HG03103 (cell line): ENCODE measurements around the gene STK32C.

Experiments used
- ATAC-seq: cut with Tn5 transposase; IDR thresholded peaks from one replicate; pipeline ENCODE4 v1.9.1; 2021; ENCODE audit warnings: low read depth; ENCODE audit not compliant: unreplicated experiment

Gene STK32C

DNA sequence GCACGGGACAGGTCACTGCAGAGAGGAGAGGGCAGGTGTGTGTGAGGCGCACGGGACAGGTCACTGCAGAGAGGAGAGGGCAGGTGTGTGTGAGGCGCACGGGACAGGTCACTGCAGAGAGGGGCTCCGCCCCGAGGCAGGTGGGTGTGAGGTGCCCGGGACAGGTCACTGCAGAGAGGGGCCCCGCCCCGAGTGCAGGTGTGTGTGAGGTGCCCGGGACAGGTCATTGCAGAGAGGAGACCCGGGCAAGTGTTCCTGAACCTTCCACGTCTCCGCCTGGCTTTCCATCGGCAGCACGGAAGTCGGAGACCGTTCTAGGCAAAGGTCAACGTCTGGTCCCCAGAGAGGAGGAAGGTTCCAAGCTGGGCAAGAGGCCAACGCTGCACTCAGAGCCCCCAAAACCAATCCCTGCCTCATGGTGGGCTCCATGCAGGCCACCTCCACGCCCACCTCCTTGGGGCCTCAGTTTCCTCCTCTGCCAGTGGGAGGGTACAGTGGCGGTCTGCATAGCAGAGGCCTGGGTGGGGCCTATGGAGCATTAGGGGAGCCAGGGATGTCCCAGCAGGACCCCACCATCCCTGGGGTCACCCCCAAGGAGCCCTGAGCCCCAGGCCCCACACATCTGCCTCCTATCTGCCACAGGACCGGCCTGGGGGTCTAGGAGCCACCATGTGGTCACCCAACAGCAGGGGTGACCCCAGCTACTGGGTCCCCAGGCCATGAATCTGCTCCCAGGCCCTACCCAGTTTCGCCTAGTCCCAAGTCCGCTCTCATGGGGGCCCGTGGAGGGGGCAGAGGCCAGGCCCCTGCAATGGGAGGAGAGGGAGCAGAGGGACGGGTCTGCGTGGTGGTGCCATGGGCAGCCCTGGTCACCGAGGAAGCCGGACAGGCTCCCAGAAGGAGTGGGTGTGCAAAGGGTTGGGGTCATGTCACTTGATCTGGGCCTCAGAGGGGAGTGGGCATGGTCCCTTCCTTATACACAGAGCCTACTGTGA, 57.0 kb downstream of the STK32C start:
- ATAC-seq, result no peak

DNA sequence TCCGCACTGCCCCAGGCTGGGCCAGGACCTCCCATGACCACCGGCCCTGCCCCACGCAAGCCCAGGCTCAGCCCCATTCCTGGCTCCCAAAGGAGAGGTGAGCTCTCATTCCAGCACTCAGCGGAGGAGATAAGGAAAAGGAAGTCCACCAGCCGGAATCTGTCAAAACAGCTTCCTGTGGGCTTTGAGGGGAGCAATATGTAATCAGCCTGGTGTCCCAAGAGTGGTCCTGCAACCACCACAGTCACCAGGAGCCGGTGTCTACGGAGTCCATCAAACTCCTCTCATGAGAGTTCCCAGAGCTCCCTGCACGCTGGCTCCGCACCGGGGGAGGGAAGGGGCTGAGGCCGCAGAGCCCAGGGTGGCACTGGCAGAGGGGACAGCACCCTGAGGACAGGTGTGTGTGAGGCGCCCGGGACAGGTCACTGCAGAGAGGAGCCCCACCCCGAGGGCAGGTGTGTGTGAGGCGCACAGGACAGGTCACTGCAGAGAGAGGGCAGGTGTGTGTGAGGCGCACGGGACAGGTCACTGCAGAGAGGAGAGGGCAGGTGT, 57.9 kb downstream of the STK32C start:
- no peak for ATAC-seq

DNA sequence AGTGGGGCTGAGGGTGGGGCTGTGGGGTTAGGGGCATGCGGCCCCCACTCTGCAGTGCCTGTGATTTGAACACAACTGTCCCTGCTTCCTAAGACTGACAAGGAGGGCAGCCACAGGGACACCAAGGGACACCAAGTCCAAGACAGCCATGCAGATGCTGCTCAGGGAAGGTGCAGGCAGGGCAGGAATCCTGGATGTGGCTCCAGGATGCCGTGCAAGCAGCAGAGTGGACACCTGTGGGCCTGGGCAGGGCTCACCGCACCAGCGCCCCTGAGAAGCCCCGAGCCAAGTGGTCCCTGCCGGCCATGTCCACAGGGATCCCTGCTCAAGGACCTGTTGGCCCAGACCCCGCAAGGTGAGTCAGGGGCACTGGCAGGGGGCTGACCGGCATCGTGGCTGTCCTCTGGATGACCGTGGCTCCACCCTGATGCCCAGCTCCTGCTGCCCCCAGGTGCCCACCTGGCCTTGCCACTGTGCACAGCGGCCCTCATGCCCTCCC, 58.5 kb downstream of the STK32C start:
- ATAC-seq, result no peak

DNA sequence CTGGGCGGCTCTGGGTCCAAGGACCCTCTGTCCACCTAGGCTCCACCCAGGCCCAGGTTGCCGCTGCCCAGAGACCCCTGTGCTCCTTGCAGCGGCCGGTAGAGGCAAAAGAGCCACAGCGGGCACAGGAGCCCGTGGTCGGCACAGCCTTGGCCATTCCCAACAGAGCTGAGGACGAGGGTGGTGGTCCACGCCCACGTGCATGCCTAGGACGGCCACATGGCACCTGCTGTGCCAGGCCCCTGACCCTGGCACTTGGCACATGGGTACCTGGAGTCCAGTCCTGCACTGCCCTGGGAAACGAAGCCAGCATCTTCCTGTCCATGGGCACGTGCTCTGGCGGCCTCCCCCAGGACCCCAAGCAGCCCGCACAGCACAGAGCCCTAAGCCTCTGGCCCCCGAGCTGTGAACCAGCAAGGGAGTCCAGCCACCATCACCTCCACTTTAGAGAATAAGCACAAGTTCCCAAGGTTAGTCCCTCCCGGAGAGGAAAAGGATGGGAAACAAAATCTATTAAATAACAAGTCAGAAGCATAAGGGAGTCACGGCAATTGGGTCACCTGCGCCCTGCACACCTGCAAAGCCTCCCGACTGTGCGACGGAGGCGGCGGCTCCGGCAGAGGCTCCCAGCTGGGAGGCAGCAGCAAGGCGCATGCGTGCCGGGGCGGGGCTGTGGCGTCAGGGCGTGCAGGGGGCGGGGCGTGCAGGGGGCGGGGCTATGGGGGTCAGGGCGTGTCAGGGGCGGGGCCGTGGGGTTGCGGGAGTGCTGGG, 59.1 kb downstream of the STK32C start:
- ATAC-seq, result peak; percentile 50

DNA sequence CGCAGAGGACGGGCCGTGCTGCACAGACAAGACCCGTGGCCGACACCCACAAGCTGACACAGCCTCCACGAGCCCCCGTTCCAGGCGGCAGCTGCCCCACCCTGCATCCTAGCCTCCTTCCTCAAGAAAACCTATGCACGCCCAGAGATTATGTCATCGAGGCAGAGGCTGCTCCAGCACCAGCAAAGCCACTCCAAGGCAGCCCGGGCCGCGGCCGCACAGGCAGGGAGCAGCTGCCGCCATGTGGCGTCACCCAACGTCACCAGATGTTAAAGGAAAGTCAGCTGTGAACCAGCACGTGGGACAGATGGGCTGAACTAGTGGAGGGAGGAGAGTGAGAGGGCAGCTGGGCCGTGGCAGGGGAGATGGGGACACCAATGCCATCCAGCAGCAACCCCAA, 59.8 kb downstream of the STK32C start:
- ATAC-seq, result no peak

DNA sequence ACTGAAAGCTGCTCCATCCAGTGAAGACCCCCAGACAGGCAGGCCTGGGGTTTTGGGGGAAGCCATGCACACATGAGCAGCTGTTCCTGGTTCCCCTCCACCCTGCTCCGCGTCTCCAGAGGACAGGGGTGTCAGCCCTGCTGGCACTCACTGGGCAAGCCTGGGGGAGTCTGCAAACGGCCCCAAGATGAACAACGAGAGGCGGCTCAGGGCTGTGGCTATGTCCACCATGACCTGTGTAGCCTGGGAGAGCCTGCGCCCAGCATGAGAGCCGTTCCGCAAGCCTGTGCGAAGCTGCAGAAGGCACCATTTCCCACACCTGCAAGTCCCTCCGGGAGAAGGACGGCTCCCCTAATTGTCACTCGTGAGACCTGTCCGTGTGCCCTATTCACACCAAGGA, 61.5 kb downstream of the STK32C start:
- ATAC-seq, result no peak

- ATAC-seq, result no peak
Observed at GRCh38 chr10:132245056-132245455, 62.7 kb downstream of the STK32C start.

- no peak for ATAC-seq
Observed at GRCh38 chr10:132243626-132244025, 64.1 kb downstream of the STK32C start.

DNA sequence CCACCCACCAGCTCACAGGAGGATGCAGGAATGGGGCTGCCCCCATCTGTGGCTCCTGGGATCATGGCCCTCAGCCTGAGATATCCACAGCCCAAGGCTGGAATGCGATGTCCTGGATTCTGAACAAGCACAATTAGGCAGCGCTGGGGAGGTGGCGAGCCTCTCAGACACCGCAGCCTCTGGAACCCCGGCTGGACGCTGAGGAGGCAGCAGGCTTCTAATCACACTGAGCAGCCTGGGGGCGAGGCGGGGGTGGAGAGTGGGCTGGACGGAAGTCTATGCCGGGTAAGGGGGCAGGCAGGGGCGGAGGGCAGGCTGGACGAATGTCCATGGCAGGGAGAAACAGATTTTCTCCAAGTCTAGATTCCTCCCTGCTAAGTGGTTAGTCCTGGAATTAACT, 64.6 kb downstream of the STK32C start:
- no peak for ATAC-seq

DNA sequence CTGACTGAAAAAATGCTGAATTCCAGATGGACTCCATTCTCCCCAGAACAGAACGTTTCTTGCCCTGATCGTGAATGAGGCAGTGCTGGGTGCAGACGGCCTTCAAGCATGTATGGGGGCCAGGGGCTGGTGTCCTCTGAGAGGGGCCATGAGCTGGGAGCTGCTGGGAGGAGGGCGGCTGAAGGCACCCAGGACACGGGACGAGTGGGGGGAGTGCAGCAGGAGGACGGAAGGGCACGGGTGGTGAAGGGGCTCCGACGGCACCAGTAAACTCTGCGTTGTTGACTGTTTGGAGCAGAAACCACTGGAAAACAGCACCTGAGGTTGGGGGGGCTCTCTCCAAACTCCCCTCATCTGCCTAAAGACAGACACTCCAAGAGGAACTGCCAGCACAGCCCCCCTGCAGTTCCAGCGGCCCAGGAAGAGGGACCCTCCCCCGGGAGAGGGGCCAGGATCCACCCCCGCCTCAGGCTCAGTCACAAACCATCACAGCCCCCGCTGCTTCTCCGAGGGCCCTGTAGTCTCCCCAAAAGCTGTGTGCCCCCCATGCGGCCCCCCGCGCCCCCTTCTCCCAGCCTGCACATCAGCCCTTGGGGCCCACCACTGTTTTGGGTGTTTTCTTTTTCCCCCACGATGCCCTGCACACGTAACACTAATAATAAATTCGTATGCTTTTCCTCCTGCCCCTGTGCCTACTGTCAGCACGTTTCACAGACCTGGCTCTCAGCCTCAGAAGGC, 65.5 kb downstream of the STK32C start:
- no peak for ATAC-seq

- no peak for ATAC-seq
Observed at GRCh38 chr10:132241496-132241895, 66.3 kb downstream of the STK32C start.

DNA sequence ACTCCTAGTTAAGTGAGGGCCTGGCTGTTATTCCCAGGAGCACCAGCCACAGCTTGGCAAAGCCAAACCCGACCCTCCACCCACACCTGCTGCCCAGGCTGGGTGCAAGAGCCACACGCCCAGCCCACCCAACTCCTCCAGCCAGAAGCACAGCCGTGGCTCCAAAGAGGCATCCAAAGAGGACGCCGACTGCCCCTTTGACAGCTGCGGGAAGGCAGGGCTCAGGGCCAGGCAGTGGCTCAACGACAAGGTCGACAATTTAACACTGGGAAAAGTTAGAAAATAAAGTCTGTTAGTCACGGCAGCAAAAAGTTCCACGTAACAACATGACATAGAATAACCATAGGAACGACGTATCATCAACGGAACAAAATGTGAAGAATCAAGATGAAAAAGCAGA, 66.7 kb downstream of the STK32C start:
- no peak for ATAC-seq

- ATAC-seq, result no peak
Observed at GRCh38 chr10:132240581-132240980, 67.2 kb downstream of the STK32C start.

- ATAC-seq, result no peak
Observed at GRCh38 chr10:132240156-132240555, 67.6 kb downstream of the STK32C start.

- no peak for ATAC-seq
Observed at GRCh38 chr10:132239126-132240031, 68.4 kb downstream of the STK32C start.

DNA sequence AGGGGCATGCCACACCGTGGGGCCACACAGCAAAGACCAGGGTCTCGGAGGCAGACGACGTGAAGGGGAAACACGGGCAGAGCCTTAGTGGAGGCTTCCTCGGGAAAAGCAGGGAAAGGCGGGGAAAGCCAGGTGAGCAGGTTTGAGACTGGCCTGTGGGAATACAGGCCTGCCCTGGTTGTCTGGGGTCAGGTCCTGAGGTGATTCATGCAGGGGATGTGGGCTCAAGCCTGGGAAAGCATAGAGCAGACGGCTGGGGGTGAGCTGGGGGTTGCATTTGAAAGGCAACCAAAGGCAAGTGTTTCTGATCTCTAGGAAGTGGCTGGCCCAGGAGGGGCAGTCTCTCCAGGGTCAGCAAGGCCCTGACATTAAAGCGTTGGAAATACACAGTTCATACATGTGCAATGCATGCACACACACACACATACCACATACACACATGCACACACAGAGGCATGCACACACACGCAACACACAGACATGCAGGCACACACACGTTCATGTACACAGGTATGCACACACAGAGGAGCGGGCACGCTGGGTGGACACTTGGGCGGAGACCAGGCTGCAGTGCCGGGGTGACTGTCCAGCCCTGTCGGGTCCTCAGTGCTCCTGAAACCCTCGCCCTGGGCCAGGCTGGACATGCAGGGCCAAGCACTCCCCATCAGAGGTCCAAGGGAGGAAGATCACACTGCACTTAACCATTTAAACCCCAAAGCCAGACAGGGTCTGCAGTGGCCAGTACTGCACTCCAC, 69.2 kb downstream of the STK32C start:
- ATAC-seq, result no peak

GRCh38 chr10:132237871-132238270, 69.9 kb downstream of the STK32C start:
- ATAC-seq, result no peak

- ATAC-seq, result no peak
Observed at GRCh38 chr10:132237396-132237795, 70.4 kb downstream of the STK32C start.

DNA sequence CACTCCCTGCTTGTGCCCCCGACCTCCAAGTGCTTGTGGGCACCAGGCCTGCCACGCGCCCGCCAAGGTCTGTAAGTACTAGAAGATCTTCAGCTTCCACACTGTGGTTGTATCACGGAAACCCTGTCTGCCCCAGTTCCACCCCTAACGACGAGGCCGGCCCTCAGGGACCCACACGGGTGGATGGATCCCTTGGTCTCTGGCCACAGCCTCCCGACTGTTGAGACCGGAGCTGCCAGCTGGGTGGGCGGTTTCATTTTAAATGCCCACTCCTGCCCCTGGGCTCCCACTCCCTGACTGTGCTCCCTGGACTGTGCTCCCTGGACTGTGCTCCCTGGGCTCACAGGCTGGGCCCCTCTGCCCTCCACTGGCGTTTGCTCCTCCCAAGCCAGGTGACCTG, 70.9 kb downstream of the STK32C start:
- no peak for ATAC-seq
